NOMO-1 (cell line): ENCODE measurements around the gene AWAT1.
A peak's percentile ranks its signal among the peaks of the same experiment; 100 is the strongest.
"Not testable (repeated sequence)": the region's sequence is repeated elsewhere in the genome, so short reads cannot be mapped to it uniquely, and the experiment has no call there.

Source experiments
- DNase-seq, 2 experiments: peaks; one replicate each; lab custom pipeline; 2025; ENCODE audit not compliant: unreplicated experiment in 2 of 2; lab: John Stamatoyannopoulos, UW

AWAT1 gene

GRCh38 chrX:70234355-70234754 is at the start of gene AWAT1:
Gene AWAT1, plus strand, starts transcription at chrX:70234655. Its CDS starts 41 bp downstream, at chrX:70234696.
- DNase-seq = no peak

- no peak for DNase-seq
These were observed 44.2 kb upstream of the AWAT1 start for GRCh38 chrX:70190225-70190624.

- DNase-seq = peak in 1 of 2 experiments; percentile 32
These were observed 37.3 kb upstream of the AWAT1 start for GRCh38 chrX:70196961-70197720.

GRCh38 chrX:70201732-70202131 is 32.7 kb upstream of the AWAT1 start:
- DNase-seq = no peak

- DNase-seq = no peak
These were observed 26.0 kb upstream of the AWAT1 start for GRCh38 chrX:70208479-70208878.

GRCh38 chrX:70209570-70209969 is 24.9 kb upstream of the AWAT1 start:
- DNase-seq = not testable (repeated sequence)

GRCh38 chrX:70219938-70220764 is 14.3 kb upstream of the AWAT1 start:
- DNase-seq = no peak

- DNase-seq = no peak
These were observed 8.4 kb upstream of the AWAT1 start for GRCh38 chrX:70226048-70226447.

- no peak for DNase-seq
These were observed 7.8 kb upstream of the AWAT1 start for GRCh38 chrX:70226687-70227086.

- DNase-seq = no peak
These were observed 2.8 kb upstream of the AWAT1 start for GRCh38 chrX:70231666-70232065.

GRCh38 chrX:70240751-70241150 is 6.3 kb downstream of the AWAT1 start:
- no peak for DNase-seq

- no peak for DNase-seq
These were observed 7.0 kb downstream of the AWAT1 start for GRCh38 chrX:70241501-70241900.

- DNase-seq = not testable (repeated sequence)
These were observed 9.1 kb downstream of the AWAT1 start for GRCh38 chrX:70243601-70244000.

GRCh38 chrX:70244881-70245280 is 10.4 kb downstream of the AWAT1 start:
- DNase-seq = no peak

- DNase-seq = no peak
These were observed 12.8 kb downstream of the AWAT1 start for GRCh38 chrX:70247252-70247651.

GRCh38 chrX:70252491-70252890 is 18.0 kb downstream of the AWAT1 start:
- DNase-seq = no peak

GRCh38 chrX:70253377-70254062 is 19.1 kb downstream of the AWAT1 start:
- DNase-seq = no peak

GRCh38 chrX:70254063-70254400 is 19.6 kb downstream of the AWAT1 start:
- DNase-seq = no peak

GRCh38 chrX:70254909-70255308 is 20.5 kb downstream of the AWAT1 start:
- no peak for DNase-seq

- no peak for DNase-seq
These were observed 21.0 kb downstream of the AWAT1 start for GRCh38 chrX:70255452-70255851.
